HCT116 (cell line): ENCODE measurements around the gene CTSZ.

Source experiments
- POLR2AphosphoS5 ChIP-seq: IDR thresholded peaks from 2 replicates; pipeline ENCODE4 v1.6.1; 2011; ENCODE audit warnings: mild to moderate bottlenecking, low read depth, low read length, moderate library complexity
- RAD21 ChIP-seq: IDR thresholded peaks from 2 replicates; pipeline ENCODE4 v1.6.1; 2012; ENCODE audit warnings: low read depth, mild to moderate bottlenecking
- TF ChIP-seq, protein P1 (sequence below), 3 experiments: fragments of 200-600 bp in 1 of 3; sonication (generic) in 1 of 3; IDR thresholded peaks in 2 of 3; conservative IDR thresholded peaks in 1 of 3; 2 replicates each; pipeline ENCODE4 v1.5.1; 2012 to 2017; ENCODE audit warnings: low read depth in 2 of 3, low read length in 2 of 3, antibody characterized with exemption in 1 of 3, borderline replicate concordance in 1 of 3, control low read depth in 1 of 3, mild to moderate bottlenecking in 1 of 3, mixed read lengths in 1 of 3, mixed run types in 1 of 3, moderate library complexity in 1 of 3; ENCODE audit not compliant: insufficient read depth in 1 of 3
- TF ChIP-seq, protein P2 (sequence below): IDR thresholded peaks from 2 replicates; pipeline ENCODE4 v1.6.1; 2012
- TF ChIP-seq, protein P3 (sequence below): IDR thresholded peaks from 2 replicates; pipeline ENCODE4 v1.6.1; 2011; ENCODE audit warnings: mild to moderate bottlenecking, low read length, moderate library complexity; ENCODE audit not compliant: insufficient replicate concordance; ENCODE audit errors: extremely low read depth

DNA sequence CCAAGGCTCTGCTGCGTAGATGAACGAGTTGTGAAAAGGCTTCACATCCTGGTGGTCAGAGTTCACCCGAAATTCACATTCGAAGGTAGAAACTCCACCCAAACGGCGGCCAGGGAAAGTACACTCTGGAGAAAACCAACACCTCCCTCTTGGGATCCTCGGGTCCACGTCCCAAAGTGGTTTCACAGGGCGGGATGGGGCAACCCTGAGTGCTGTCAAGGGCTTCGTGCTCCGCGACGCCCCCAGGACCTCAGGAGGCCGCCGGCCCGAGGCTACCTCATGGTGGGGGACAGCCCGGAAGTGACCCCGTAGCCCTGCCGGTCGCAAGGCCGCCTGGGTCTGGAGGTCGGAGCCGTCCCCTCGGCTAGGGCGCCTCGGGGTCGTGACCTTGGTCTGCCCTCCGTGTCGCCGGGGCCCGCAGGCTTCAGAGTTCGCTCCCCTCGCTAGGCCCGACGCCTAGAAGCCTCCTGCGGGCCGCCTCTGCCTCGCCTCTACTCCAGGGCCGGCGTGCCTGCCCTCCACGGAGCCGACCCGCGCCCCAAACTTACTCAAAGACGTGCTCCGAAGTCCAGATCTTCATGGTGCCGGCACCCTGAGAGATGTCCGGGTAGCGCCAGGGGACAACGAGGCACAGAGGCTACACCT, 35.2 kb upstream of the CTSZ start, which contains the start of gene PRELID3B:
- TF ChIP-seq, protein P1, sequence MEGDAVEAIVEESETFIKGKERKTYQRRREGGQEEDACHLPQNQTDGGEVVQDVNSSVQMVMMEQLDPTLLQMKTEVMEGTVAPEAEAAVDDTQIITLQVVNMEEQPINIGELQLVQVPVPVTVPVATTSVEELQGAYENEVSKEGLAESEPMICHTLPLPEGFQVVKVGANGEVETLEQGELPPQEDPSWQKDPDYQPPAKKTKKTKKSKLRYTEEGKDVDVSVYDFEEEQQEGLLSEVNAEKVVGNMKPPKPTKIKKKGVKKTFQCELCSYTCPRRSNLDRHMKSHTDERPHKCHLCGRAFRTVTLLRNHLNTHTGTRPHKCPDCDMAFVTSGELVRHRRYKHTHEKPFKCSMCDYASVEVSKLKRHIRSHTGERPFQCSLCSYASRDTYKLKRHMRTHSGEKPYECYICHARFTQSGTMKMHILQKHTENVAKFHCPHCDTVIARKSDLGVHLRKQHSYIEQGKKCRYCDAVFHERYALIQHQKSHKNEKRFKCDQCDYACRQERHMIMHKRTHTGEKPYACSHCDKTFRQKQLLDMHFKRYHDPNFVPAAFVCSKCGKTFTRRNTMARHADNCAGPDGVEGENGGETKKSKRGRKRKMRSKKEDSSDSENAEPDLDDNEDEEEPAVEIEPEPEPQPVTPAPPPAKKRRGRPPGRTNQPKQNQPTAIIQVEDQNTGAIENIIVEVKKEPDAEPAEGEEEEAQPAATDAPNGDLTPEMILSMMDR (IDR thresholded peaks at IDR 0.05 in 2 of 3, conservative IDR thresholded peaks at IDR 0.05 in 1 of 3; ENCODE audit: borderline replicate concordance in 1 of 3, insufficient read depth in 1 of 3, low read depth in 2 of 3, low read length in 2 of 3) = no peak
- TF ChIP-seq, protein P2, sequence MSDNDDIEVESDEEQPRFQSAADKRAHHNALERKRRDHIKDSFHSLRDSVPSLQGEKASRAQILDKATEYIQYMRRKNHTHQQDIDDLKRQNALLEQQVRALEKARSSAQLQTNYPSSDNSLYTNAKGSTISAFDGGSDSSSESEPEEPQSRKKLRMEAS = peak; percentile 26; the same call in 1 of the 2 replicates
- no peak for TF ChIP-seq RAD21
- peak; percentile 77 for TF ChIP-seq POLR2AphosphoS5
- TF ChIP-seq, protein P3, sequence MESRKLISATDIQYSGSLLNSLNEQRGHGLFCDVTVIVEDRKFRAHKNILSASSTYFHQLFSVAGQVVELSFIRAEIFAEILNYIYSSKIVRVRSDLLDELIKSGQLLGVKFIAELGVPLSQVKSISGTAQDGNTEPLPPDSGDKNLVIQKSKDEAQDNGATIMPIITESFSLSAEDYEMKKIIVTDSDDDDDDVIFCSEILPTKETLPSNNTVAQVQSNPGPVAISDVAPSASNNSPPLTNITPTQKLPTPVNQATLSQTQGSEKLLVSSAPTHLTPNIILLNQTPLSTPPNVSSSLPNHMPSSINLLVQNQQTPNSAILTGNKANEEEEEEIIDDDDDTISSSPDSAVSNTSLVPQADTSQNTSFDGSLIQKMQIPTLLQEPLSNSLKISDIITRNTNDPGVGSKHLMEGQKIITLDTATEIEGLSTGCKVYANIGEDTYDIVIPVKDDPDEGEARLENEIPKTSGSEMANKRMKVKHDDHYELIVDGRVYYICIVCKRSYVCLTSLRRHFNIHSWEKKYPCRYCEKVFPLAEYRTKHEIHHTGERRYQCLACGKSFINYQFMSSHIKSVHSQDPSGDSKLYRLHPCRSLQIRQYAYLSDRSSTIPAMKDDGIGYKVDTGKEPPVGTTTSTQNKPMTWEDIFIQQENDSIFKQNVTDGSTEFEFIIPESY = no peak
